DMS114 treated with DMSO at 0.1 percent for 48 hours (cell line): ENCODE results near the gene ARHGAP8.
"Not testable (repeated sequence)": the region's sequence is repeated elsewhere in the genome, so short reads cannot be mapped to it uniquely, and the experiment has no call there.

Experiments used
- DNase-seq: peaks from one replicate; lab custom pipeline; 2025; ENCODE audit not compliant: unreplicated experiment; lab: John Stamatoyannopoulos, UW

Gene ARHGAP8

DNA sequence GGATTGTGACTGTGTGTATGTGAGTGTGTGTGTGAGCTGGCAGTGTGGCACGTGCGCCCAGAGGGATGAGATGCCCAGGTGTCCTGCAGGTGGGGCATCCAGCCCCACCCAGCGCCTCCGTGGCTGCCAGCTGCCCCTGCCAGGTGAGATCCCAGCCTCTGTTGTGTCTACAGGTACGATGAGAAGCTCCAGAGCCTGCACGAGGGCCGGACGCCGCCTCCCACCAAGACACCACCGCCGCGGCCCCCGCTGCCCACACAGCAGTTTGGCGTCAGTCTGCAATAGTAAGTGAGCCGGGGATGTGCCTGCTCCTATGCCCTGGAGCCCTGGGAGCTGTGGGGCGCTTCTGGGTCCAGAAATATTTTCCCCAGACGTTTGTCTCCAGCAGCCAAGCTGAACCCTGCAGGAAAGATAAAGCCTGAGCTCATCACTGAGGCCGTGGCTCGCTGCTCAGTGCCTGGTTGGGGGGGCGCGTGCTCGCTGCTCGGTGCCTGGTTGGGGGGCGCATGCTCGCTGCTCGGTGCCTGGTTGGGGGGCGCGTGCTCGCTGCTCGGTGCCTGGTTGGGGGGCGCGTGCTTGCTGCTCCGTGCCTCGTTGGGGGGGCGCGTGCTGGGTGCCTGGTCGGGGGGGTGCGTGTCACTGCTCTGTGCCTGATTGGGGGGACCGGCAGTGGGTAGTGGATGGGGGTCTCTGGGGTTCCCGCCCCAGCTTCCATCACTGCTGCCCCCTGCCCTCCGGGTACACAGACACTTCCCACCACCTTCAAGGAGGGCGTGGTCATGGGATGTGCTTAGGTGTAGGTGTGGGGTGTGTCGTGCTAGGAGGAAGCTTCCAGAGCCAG is 73.2 kb downstream of the ARHGAP8 start:
- DNase-seq: no peak

DNA sequence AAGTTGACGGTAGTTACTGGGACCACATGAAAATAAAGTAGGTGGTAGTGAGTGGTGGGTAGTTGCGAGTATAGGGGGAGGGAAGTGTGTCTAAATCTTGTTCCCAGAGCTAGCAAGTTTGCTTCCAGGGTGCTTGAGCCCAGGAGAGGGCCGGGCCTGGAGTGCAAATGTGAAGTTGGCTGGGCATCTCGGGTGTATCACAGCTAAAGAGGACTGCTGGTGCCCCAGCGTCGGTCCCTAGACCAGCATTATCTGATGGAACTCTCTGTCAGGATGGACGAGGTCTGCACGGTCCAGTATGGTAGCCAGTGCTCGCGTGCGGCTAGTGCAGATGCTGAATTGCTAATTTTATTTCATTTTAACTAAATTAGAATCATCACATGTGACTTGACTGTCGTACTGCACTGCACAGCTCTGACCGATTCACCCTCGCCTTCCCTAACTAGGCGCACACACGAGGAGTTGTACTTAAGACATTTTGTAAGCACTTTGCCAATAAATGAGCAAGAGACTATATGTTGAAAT is 75.4 kb downstream of the ARHGAP8 start:
- DNase-seq: no peak

DNA sequence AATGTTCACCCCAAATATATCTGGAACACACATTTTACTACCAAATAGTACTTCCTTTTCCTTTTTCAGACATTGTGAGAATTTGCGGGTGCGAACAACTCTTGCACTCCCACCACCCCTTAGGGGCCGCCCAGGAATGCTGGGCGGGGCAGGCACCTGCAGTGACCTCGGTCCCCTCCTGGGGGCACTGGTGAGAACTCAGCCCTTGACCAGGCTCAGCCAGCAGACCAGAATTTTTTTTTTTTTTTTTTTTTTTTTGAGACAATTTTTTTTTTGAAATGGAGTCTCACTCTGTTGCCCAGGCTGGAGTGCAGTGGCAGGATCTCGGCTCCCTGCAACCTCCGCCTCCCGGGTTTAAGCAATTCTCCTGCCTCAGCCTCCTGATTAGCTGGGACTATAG is 75.8 kb downstream of the ARHGAP8 start:
- no peak for DNase-seq

DNA sequence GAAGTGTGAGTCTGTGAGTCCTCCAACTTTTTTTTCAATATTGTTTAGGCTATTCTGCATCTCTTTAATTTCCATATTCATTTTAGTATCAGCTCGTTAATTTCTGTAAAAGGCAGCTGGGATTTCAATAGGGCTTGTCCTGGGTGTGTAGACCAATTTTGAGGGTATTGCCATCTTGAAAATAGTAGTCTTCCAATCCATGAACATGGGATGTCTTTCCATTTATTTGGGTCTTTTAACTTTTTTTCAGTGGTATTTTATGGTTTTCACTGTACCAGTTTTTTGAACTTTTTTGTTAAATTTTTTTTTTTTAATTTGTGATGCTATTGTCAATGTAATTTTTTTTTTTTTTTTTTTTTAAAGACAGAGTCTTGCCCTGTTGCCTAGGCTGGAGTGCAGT is 79.5 kb downstream of the ARHGAP8 start:
- DNase-seq: no peak

DNA sequence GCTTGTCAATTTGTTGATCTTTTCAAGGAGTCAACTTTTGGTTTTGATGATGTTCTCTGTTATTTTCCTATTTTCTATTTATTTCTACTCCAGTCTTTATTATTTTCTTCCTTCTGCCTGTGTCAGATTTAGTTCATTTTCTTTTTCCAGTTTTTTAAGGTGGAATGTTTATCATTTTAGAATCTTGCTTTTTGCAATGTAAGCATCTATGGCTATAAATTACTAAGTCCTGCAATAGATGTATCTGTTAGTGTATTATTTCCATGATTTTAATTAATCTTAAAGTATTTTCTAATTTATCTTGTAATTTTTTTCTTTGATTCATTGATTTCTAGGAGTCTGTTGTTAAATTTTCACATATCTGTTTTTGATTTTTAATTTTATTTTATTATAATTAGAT is 81.7 kb downstream of the ARHGAP8 start:
- no peak for DNase-seq

DNA sequence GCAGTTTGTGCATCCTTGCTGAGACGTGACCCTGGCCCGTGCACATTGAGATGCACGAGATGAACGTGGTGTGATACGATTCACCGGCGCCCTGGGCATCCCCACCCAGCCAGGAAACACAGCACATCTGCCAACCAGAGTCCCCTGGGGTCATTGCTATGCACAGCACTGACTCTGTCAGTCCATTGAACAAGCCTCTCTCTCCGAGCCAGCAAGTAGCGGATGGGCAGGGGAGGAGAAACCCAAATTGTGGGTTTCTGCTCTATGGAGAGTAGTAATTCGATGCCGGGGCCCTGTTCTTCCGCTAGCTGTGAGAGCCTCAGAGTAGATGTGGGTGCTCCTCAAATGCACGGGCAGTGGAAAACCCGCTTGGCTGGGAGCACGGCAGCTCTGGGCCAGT is 85.1 kb downstream of the ARHGAP8 start:
- DNase-seq: no peak

DNA sequence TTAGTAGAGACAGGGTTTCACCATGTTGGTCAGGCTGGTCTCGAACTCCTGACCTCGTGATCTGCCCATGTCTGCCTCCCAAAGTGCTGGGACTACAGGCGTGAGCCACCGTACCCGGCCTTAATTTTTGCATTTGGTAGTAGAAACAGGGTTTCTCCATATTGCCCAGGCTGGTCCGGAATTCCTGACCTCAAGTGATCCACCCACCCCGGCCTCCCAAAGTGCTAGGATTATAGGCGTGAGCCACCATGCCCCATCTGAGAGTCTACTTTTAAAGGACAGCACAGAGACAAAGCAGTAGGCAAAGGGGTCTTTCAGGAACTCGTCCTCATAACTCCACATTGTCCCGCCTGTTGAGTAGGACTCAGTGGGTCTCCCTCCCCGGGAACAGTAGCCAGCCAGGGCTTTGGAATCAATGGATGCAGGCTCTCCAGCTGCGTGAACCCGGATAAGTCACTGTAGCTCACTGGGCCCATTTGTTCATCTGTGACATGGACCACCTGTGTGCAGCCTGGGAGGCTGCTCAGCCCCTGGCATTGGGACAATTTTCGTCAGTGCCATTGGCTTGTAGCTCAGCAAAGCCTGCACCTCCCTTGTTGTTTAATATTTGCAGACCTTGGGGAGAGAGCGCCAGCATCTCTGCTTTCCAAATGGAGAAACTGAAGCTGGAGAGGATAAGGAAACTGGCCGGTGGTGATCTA is 86.1 kb downstream of the ARHGAP8 start:
- DNase-seq: no peak

DNA sequence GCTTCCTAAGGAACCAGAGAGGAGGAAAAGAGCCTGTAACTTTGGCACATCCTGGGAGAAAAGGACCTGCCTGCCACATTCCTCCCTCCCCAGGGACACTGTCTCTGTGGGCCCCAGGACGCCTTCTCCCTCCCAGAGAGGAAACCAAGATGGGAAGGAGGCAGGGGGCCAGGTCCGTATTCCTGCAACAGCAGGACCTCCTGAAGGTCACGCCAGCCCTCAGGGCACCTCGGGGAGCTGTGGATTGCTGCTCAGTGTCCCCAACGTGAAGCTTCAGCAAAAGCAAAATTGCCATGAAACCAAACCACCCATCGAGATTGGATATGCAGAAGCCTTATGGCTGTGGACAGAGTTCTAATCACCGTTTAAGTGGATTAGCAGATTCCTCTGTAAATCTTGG is 86.7 kb downstream of the ARHGAP8 start:
- no peak for DNase-seq

DNA sequence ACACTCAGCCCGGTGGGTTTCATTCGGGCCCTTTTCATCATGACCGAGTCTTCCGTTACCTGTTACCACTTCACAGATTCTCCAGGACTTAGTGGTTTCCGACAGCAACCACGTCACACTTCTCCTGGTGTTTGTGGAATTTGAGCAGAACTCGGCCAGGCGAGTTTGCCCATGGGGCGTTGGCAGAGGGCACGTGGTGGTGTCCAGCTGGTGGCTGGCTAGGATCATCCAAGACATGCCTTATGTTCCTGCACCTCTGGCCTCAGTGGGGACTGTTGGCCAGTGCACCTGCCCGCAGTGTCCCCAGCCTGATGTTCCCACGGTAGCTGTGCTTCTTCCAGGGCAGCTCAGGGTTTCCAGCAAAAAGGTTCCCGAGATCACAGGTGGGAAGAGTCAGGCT is 87.3 kb downstream of the ARHGAP8 start:
- no peak for DNase-seq

DNA sequence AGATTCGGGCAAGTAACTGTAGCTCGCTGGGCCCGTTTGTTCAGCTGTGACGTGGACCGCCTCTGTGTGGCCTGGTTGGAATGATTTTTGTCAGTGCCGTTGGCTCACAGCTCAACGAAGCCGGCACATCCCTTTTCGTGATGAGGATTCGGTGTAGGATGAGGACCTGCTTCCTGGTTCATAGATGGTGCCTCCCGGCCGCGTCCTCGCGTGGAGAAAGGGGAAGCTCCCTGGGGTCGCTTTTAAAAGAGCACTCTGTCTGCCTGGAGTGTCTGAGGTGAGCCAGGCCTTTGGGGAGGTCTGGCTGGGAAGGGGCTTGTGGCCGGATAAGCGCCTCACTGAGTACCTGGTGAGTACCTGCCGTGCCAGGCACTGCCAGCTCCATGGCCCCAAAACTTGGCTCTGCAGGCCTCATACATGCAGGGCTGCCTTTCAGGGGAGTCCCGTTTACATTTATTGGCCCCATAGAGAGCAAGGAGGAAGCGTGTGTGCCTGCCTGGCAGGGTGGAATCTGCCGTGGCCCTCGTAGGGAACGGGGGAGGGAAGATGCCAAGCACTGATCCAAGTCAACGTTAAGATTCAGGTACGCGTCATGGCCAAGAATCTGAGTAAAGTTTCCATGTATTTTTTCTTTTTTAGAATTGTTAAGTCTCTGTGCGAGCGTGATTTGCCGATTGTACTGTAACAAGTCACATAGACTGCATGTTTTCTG is 88.4 kb downstream of the ARHGAP8 start:
- no peak for DNase-seq

DNA sequence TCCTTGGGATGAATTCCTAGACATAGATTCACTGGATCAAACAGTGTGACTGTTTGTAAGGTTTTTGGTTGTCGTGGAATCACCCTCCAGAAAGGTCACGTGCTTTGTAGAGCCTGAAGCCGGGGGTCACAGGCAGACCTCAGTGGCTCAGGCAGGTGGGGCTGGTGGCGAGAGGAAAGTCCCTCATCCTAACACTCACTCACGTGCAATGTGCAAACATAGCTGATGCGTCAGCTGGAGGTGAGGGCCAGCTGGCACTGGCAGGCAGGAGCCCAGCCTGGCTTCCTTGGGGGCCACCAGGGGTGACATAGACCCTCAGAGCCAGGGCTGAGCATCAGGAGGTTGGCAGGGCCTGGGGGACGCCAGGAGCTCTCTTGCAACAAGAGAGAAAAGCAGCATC is 90.0 kb downstream of the ARHGAP8 start:
- no peak for DNase-seq

DNA sequence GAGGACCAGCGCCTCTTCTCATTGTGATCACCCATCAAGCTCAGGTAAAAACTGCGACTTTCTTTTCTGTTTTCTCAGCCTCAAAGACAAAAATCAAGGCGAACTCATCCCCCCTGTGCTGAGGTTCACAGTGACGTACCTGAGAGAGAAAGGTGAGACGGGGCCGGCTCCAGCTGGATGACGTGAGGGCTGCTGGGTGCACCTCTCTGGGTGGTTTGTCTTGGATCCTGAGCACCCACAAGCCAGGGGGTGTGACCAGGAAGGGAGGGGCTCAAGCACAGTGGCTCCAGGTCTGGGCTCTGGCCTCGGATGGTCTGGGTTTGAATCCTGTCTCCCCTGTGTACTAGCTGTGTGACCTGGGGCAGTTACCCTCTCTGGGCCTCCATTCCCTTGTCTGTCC is 92.8 kb downstream of the ARHGAP8 start:
- no peak for DNase-seq

DNA sequence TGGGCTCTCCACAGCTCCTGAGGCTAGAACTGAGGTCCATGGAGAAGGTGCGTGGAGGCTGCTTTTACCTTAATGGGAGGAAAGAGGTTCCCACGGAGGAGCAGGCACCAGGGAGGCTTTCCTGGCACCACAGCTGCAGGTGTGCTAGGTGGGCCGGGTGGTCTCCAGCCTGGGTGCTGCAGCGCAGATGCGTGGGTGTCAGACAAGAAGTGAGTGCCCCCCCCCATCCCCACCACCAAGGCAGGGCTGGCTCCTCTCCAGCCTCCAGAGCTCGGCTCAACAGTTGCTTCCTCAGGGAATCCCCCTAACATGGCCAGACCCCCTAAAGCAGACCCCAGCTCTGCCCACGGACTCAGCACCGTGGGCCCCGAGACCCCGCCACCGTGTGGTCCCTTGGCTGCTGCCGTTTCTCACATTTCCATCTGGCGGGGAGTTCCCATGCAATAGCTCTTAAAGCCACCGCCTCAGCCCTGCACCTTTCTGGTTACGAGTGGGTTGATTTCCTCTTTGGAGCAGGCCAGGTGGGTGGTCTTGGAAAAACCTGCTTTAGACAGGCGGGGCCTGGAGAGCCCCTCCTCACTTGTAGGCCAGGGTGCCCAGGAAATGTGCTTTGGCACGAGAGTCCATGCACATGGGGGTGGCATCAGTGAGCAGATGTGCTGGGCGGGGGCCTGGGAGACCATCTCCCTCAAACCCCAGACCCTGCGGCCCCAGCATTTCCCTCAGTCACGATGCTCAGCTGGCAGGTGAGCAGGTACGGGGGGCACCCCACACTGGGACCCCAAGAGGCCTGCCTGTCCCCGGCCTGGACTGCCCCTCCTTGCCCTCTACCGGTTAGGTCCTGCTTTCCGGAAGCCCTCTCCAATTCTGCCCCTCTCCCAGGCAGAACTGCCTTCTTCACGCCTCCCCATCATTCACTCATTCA is 93.7 kb downstream of the ARHGAP8 start:
- DNase-seq: no peak

DNA sequence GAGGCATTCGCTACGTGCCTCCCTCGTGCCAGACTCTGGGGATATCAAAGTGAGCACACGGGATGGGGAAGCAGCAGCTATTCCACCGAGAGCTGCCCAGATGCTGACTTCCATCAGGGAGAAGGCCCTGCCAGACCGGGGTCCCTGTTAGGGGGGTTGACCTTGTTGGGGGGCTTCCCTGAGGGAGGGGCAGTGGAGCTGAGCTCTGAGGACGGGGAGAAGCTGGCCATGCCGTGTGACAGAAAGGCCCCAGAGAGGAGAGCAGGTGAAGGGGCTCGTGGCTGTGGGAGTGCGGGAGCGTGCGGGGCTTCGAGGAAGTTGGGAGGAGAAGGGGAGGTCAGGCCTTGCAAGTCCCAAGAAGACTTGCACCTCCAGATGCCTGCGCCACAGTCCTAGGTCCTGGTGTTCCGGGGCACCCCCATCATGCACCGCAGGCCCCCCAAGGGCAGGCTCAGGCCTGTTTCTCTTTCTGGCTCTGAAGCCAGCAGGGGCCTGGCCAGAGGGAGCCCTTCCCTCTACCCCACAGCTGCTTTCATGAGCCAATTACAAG is 94.4 kb downstream of the ARHGAP8 start:
- DNase-seq: no peak

DNA sequence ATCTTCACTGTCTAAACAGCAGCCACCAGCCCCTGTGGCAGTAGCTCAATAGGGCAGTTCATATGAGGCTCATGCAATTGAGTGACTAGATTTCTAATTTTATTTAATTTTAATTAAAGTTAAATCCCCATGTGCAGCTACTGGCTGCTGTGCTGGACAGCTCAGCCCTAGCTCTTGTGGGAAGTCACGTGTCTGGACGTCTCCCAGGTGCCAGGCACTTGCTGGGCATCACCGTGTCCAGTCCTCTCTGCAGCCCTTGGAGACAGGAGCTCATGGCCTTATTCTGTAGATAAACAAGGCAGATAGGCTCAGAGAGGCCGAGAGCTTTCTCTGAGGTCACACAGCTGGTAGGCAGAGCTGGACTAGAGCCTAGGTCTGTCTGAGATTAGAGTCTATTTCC is 95.0 kb downstream of the ARHGAP8 start:
- no peak for DNase-seq

DNA sequence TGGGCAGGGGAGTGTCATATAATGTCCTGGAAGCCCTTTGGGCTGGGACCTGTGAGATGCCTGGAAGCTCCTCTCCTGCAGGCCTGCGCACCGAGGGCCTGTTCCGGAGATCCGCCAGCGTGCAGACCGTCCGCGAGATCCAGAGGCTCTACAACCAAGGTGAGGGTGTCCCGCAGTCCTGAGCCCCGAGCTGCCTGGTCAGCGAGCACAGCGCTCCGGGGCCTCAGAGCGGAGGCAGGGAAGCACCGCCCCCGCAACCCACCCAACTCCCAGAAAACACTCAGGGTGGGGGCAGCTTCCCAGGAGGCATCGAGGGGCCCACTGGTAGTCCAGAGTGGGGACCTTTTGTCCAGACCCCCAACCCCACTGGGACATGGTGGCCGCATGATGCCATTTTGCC is 95.5 kb downstream of the ARHGAP8 start:
- DNase-seq: no peak

DNA sequence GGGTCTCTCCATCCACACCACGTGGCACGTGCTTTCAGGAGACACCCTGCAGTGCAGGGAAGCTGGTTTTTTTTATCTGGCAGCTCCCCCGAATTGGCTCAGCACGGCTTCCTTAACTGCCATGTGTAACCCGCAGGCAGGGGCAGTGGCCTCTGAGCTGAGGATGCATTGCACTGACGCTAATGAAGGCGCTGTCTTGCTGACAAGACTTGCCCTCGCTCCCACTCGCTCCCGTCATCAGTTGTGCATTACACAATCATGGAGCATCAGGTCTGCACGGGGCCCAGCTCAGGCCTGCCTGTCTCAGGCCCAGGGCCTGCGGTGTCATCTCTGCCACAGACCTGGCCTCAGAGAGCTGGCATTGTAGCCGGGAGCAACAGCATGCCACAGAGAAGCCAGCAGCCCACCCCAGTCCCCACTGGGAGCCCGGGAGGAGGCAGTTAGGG is 95.9 kb downstream of the ARHGAP8 start:
- no peak for DNase-seq

DNA sequence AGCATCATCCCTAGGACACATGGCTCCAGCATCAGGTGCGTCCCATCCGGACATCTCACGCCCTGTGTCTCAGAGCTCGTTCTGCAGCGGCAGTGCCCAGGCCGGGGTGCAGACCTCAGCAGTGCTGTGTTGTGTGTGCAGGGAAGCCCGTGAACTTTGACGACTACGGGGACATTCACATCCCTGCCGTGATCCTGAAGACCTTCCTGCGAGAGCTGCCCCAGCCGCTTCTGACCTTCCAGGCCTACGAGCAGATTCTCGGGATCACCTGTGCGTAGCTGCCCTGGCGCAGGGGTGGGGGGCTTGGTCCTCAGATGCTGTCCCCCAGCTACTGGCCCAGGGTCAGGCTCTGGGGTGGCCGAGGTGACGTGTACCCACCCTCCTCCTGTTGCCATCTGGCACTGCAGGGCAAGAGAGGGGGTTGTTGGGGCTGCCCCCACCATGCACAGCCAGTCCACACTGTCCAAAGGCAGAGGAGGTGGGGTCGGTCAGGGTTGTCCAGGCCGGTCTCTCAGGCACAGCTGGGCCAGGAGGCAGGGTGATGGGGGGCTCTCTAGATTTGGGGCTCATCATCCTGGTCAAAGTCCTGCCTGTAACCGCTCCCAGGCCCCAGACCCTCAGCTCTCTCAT is 96.5 kb downstream of the ARHGAP8 start:
- DNase-seq: no peak

DNA sequence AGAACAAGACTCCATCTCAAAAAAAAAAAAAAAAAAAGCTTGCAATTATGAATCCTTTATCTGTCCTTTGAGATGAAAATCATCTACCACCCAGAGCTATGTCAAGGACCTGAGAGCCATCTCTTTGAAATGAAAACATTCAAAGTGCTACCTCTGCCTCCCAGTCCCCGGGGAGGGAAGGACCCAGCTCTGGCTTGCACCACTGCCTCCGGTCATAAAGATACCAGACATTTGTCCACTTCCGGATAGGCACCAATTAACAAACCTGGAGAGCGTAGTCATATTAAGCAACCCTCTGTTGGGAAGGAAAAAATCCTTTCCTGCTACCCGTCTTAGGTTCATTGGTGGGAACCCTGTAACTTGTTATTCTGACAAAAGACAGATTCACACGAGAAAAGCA is 98.6 kb downstream of the ARHGAP8 start:
- no peak for DNase-seq

DNA sequence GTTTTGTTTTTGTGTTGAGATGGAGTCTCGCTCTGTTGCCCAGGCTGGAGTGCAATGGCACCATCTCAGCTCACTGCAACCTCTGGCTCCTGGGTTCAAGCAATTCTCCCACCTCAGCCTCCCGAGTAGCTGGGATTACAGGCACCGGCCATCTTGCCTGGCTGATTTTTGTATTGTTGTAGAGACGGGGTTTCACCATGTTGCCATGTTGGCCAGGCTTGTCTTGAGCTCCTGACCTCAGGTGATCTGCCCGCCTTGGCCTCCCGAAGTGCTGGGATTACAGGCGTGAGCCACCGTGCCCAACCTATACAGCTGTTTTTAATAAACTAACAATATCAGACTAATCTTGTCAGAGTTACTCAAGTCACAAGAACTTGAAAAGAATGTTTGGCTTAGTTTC is 102.3 kb downstream of the ARHGAP8 start:
- not testable (repeated sequence) for DNase-seq
